Right cardiac atrium (tissue), 5 donors: ENCODE data around the gene REEP1. TPM values are rescaled to one million over a fixed set of nuclear protein-coding genes. Genes with fewer than 3 reads are reported as not detected.

ENCODE experiments used
- ATAC-seq, 2 donors: fragments of 200-7000 bp; cut with Tn5 transposase; one replicate each; pipeline versions ENCODE4 v1.8.0 to v1.9.1; 2020; ENCODE audit warnings: moderate library complexity in 2 of 2, mild to moderate bottlenecking in 1 of 2
- DNase-seq, 3 donors: peaks; one replicate each; pipeline ENCODE4 v3.0.0-alpha.2; 2020
- H3K27ac ChIP-seq: one replicate; pipeline ENCODE4 v1.5.1; 2013; ENCODE audit warnings: mild to moderate bottlenecking, low read length, control low read depth, moderate library complexity
- H3K27me3 ChIP-seq: one replicate; pipeline ENCODE4 v1.6.1; 2013; ENCODE audit not compliant: control insufficient read depth, insufficient read depth
- H3K4me1 ChIP-seq: one replicate; pipeline ENCODE4 v1.6.1; 2013; ENCODE audit warnings: low read length; ENCODE audit not compliant: control insufficient read depth, insufficient read depth
- H3K4me3 ChIP-seq: one replicate; pipeline ENCODE4 v1.5.1; 2013; ENCODE audit warnings: low read length, control low read depth
- H3K9me3 ChIP-seq: one replicate; pipeline ENCODE4 v1.6.1; 2013; ENCODE audit warnings: low read length; ENCODE audit not compliant: control insufficient read depth
- WGBS: extraction: QIAGEN DNeasy Blood & Tissue Kit; methylation state at CpG from one replicate; pipeline ENCODE4 v1.1.7; 2013; 5-methylcytosine and 5-hydroxymethylcytosine counted together
- intact Hi-C, 4 donors: fragments of 100-400 bp; cut with DNase I; formaldehyde crosslinking; loops; one replicate each; pipeline versions ENCODE4 v1.11.0 to v1.14.0; 2022 to 2023
- polyA plus RNA-seq: library from polyadenylated mRNA; stranded (reverse); fragments of 200-250 nt; gene quantifications from one replicate; pipeline ENCODE4 v1.2.3, GENCODE V29; 2013
- total RNA-seq, 4 donors: library from RNA; stranded (reverse); fragmentation: NEBNext Ultra II Directional; extraction: Animal tissue kit (Norgen Biotek cat#: 25700); gene quantifications; one replicate each; pipeline ENCODE4 v1.2.1, GENCODE V29; 2021
- donor health status: healthy with polysubstance abuse.
- donor health status: DM: no; HTN: yes; CAD: no.
- donor health status: DM: no; HTN: no; CAD: no.
- donor health status: DM: no; HTN: yes; CAD: no; lungs with severe emphysema.
- donor health status: DM: yes; HTN: yes; CAD: no.

The REEP1 gene
- total and polyA plus RNA-seq, 5 donors, result 16.5 to 34.4 (median 25.3) TPM

- ATAC-seq (no peak), DNase-seq (no peak)
- H3K27ac ChIP-seq, result no peak overlapping the region
- WGBS, result 64% methylated on average over 5 of the region's 5 CpGs
- intact Hi-C loops, result no loop called here
- peaks cover 13% of the 10 kb centered on the region for H3K4me1 ChIP-seq
- H3K27me3 ChIP-seq, result no peaks in the 10 kb centered on the region
- no peaks in the 10 kb centered on the region for H3K9me3 ChIP-seq
- no peak overlapping the region for H3K4me3 ChIP-seq
These were observed 53.9 kb downstream of the REEP1 start for GRCh38 chr2:86283411-86284030.

GRCh38 chr2:86281066-86281700 lies 56.2 kb downstream of the REEP1 start:
- Histone ChIP-seq H3K9me3 (no peaks in the 10 kb centered on the region), H3K27me3 (no peaks in the 10 kb centered on the region), H3K4me3 (no peak overlapping the region), H3K4me1 (peaks cover 13% of the 10 kb centered on the region), H3K27ac (no peak overlapping the region)
- no peak for DNase-seq
- no peak for ATAC-seq
- 95% methylated on average over 14 of the region's 14 CpGs for WGBS
- intact Hi-C loops, result no loop called here

DNA sequence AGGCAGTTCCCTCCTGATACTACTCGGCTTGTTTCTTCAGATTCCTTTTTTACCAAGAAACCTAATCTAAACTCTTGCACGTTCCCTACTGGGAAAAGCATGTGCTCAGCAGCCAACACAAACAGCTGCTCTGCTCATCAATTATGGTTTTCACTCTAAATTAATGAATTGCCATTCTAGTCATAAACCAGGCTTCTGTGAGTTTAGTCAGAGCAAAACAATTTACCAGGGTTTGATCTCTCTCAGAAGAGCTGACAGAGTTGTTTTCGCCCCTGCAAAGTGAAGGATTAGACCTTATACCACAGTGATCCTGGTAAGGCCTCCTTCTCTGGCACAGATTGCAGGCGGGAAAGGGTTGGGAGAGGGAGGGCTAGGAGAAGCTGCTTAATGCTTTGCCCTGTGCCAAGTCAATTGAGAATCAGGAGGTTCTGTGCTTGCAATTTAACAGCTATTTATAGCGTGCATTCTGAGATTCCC lies 57.2 kb downstream of the REEP1 start:
- Histone ChIP-seq H3K4me3 (no peak overlapping the region), H3K27me3 (no peaks in the 10 kb centered on the region), H3K4me1 (peaks cover 13% of the 10 kb centered on the region), H3K27ac (no peak overlapping the region), H3K9me3 (no peaks in the 10 kb centered on the region)
- ATAC-seq (peak; percentile 61 to 79), DNase-seq (no peak)
- WGBS, result 19% methylated on average over 5 of the region's 5 CpGs
- intact Hi-C loops, result no loop called here

DNA sequence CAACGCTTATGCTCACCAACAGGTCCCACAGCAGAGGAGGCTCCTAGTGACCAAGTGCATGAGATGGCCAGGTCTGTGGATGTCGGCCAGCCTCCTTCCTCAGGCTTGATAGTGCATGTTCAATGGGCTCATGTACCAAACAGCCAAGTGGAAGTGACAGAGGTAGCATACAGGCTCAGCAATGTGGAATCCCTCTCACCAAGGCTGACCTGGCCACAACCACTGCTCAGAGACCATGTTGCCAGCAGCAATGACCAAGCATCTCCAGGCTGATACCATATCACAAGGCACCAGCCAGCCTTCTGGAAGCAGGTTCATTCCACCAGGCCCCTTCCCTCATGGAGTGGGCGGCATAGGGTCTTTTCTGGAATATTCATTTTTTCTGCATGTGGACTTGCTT lies 61.5 kb downstream of the REEP1 start:
- H3K4me1 ChIP-seq, result peaks cover 13% of the 10 kb centered on the region
- WGBS, result 97% methylated on average over 3 of the region's 3 CpGs
- ATAC-seq, result no peak
- DNase-seq, result no peak
- no peaks in the 10 kb centered on the region for H3K27me3 ChIP-seq
- H3K9me3 ChIP-seq, result no peaks in the 10 kb centered on the region
- no peak overlapping the region for H3K4me3 ChIP-seq
- H3K27ac ChIP-seq, result no peak overlapping the region
- intact Hi-C loops, result no loop called here

DNA sequence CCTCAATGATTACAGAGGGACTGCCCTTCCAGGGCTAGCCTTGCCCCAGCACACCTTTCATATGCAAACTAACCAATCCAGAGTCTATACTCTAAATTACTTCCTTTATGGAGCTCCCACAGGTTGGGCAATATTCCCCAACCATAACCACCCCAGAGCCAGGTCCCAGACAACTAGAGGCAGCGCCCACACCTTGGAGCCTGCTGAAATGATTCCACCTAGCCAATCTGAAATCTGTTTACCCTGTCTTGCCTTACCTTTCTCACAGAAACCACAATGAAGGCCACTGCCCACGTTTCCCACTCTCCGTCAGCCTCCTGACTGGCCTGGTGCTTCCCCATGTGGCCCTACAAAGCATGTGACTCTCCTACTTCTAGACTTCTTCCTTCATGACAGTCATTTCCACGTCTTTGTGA lies 62.0 kb downstream of the REEP1 start:
- no peak overlapping the region for H3K4me3 ChIP-seq
- H3K9me3 ChIP-seq, result no peaks in the 10 kb centered on the region
- no peak overlapping the region for H3K27ac ChIP-seq
- no peaks in the 10 kb centered on the region for H3K27me3 ChIP-seq
- intact Hi-C loops, result no loop called here
- WGBS, result 94% methylated on average over 4 of the region's 4 CpGs
- ATAC-seq, result peak in 1 of 2 donors; percentile 23
- peaks cover 9% of the 10 kb centered on the region for H3K4me1 ChIP-seq
- no peak for DNase-seq

- peak in 2 of 3 donors; percentile 24 to 75 for DNase-seq
- H3K27ac ChIP-seq, result no peak overlapping the region
- intact Hi-C loops, result no loop called here
These were observed 62.5 kb downstream of the REEP1 start for GRCh38 chr2:86274918-86275275.

GRCh38 chr2:86274265-86274917 lies 63.0 kb downstream of the REEP1 start:
- 72% methylated on average over 5 of the region's 5 CpGs for WGBS
- Histone ChIP-seq H3K9me3 (no peaks in the 10 kb centered on the region), H3K4me1 (peaks cover 5% of the 10 kb centered on the region), H3K27me3 (no peaks in the 10 kb centered on the region), H3K27ac (no peak overlapping the region), H3K4me3 (no peak overlapping the region)
- DNase-seq (no peak), ATAC-seq (no peak)
- intact Hi-C loops, result no loop called here

More at GRCh38 chr2:86274918-86275275, 62.5 kb downstream of the REEP1 start:
- H3K4me3 ChIP-seq, result no peak overlapping the region
- H3K9me3 ChIP-seq, result no peaks in the 10 kb centered on the region
- H3K4me1 ChIP-seq, result peaks cover 6% of the 10 kb centered on the region
- no peaks in the 10 kb centered on the region for H3K27me3 ChIP-seq
- 83% methylated on average over 3 of the region's 3 CpGs for WGBS
- ATAC-seq, result peak; percentile 28 to 68

DNA sequence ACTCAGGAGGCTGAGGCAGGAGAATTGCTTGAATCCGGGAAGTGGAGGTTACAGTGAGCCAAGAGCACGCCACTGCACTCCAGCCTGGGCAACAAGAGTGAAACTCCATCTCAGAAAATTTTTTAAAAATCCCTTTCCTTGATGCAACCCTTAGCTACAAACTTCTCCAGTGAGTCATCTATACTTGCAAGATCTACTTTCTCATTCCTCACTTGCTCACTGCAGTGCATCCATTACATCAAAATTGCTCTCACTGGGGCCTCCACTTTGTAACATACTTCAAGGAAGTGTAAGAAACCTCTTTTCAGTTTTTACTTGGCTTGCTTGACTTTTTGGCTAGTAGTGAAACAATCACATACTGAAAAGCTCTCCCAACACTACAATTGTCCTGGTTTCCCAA lies 65.3 kb downstream of the REEP1 start:
- Histone ChIP-seq H3K4me1 (peaks cover 2% of the 10 kb centered on the region), H3K27ac (no peak overlapping the region), H3K4me3 (no peak overlapping the region), H3K27me3 (no peaks in the 10 kb centered on the region), H3K9me3 (no peaks in the 10 kb centered on the region)
- no peak for ATAC-seq
- intact Hi-C loops, result no loop called here
- no peak for DNase-seq
- 85% methylated on average over 2 of the region's 2 CpGs for WGBS

- Histone ChIP-seq H3K4me1 (peaks cover 2% of the 10 kb centered on the region), H3K9me3 (no peaks in the 10 kb centered on the region), H3K4me3 (no peak overlapping the region), H3K27me3 (no peaks in the 10 kb centered on the region), H3K27ac (no peak overlapping the region)
- DNase-seq, result no peak
- ATAC-seq, result no peak
- intact Hi-C loops, result no loop called here
These were observed 66.2 kb downstream of the REEP1 start for GRCh38 chr2:86271248-86271647.

DNA sequence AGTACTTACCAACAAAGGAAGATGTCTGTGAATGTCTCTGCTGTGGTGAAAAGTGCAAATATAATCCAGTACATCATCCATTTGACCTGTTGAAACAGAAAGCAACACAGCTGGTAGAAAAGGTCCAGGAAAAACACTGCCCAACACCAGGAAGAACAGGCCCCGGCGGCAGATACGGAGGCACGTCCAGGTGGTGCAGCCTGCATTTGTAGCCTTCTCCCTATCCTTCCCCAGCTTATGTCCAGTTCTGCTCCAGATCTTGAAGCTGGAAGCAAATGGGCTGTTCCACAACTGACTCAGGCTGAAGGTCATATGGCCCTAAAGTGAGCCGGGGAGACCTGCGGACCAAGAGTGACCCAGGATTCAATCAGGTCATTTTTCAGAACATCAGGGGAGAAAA lies 73.5 kb downstream of the REEP1 start:
- DNase-seq, result no peak
- no peaks in the 10 kb centered on the region for H3K4me1 ChIP-seq
- ATAC-seq, result no peak
- H3K9me3 ChIP-seq, result no peaks in the 10 kb centered on the region
- 86% methylated on average over 6 of the region's 6 CpGs for WGBS
- intact Hi-C loops, result no loop called here
- no peaks in the 10 kb centered on the region for H3K27me3 ChIP-seq
- H3K4me3 ChIP-seq, result no peak overlapping the region
- H3K27ac ChIP-seq, result no peak overlapping the region

DNA sequence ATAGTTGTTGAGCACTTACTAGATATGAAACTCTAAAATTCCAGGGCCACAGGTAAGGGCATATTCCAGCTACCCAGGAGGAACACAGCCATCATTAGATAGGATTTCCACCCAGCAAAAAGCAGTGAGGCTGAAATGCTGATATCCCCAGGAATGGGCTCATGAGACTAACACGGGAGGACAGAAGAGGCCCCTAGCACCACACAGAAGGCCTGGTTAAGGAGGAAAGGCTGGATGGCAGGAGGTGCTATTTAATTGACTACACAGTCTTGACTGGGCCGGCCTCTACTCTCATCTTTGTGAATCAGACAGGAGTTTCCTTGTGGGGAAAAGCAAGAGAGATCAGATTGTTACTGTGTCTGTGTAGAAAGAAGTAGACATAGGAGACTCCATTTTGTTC lies 76.4 kb downstream of the REEP1 start:
- intact Hi-C loops, result no loop called here
- Histone ChIP-seq H3K27me3 (no peaks in the 10 kb centered on the region), H3K4me3 (no peak overlapping the region), H3K27ac (no peak overlapping the region), H3K9me3 (no peaks in the 10 kb centered on the region), H3K4me1 (no peaks in the 10 kb centered on the region)
- WGBS, result 89% methylated on average over 2 of the region's 2 CpGs
- ATAC-seq, result no peak
- DNase-seq, result no peak
